GM19043 (cell line): ENCODE measurements around the gene PLCD4.

Experiments
- ATAC-seq: cut with Tn5 transposase; IDR thresholded peaks from one replicate; pipeline ENCODE4 v1.9.1; 2021; ENCODE audit warnings: low read depth; ENCODE audit not compliant: unreplicated experiment

PLCD4 gene

GRCh38 chr2:218607436-218608115, at the start of gene PLCD4:
TSS of gene PLCD4 (plus strand) at chr2:218607899. CDS start at chr2:218615740, 7,841 bp downstream.
- no peak for ATAC-seq

GRCh38 chr2:218557941-218558340, 49.8 kb upstream of the PLCD4 start:
- no peak for ATAC-seq

GRCh38 chr2:218558986-218559385, 48.7 kb upstream of the PLCD4 start:
- ATAC-seq: no peak

DNA sequence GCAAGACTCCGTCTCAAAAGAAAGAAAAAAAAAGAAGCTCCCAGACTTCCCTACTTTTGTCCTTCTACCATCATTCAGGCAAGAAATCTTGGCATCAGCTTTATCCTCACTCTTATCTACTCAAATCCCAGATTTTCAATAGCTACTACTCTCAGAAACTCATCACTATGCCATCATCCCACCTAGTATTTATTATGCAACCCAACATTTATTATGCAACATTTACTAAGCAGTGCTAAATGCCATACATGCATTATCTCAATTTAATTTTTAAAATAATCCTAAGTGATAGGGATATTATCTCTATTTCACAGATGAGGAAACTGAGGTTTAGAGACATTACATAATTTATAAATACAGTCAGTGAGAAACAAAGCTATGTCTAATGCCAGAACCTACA, 43.6 kb upstream of the PLCD4 start:
- ATAC-seq: no peak

DNA sequence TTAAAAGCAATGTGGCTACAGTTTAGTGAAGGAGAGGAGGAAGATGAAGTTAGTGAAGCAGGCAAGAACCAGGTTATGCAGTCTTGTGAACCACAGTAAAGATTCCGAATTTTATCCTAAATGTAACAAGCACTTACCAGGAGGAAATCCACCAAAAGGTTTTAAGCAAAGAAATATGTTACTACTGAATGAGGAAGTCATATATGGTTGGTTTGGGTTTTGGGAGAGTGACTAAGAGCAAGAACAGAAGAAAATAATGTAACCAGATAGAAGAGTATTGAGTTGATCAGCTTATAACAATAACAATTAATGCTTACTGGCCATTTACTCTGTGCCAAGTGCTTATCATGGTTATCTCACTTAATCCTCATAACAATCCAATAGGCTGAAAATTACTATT, 41.4 kb upstream of the PLCD4 start:
- no peak for ATAC-seq

DNA sequence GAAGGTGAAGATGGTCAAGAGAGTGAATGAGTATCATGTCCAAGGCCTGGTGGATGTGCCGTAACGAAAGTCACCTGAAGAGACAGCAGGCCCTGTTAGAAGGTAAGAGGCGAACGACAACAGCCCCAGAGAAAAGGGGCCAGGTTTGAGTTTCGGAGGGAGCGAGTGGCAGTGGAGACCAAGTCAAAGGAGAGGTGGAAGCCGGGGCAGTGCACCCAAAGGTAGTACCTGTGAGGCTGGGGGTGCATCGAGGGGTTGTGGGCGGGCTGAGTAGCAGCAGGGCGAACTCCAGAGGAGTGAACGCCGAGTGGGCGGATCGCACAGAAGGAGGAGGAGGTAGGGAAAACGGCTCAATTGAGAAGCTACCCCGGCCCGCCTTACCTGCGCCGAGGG, 39.9 kb upstream of the PLCD4 start:
- peak; percentile 29 for ATAC-seq

GRCh38 chr2:218568190-218569037, 39.3 kb upstream of the PLCD4 start, which contains the start of the genes CNOT9 and USP37:
TSS of gene CNOT9 (plus strand) at chr2:218568839. CDS start at chr2:218568955, 116 bp downstream.
TSS of gene USP37 (minus strand) at chr2:218568351. CDS start at chr2:218558653, 9,698 bp downstream.
- peak; percentile 74 for ATAC-seq

GRCh38 chr2:218569038-218569431, 38.7 kb upstream of the PLCD4 start:
- peak; percentile 12 for ATAC-seq

- ATAC-seq: no peak
Observed at GRCh38 chr2:218569661-218570500, 37.8 kb upstream of the PLCD4 start.

- ATAC-seq: no peak
Observed at GRCh38 chr2:218570850-218571249, 36.8 kb upstream of the PLCD4 start.

DNA sequence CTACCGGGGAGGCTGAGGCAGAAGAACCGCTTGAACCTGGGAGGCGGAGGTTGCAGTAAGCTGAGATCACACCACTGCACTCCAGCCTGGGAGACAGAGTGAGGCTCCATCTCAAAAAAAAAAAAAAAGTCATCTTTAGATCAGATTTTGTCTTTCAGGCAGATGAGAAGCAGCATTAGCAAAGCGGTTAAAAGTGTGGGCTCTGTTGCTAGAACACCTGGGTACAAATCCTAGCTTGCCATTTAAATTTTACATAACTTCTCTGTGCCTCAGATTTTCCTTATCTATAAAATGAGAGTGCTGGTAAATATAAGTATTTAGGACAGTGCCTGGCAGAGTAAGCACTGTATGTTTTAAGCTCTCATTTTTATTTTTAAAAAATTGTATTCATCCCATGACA, 30.8 kb upstream of the PLCD4 start:
- ATAC-seq: no peak

- ATAC-seq: no peak
Observed at GRCh38 chr2:218577482-218578220, 30.0 kb upstream of the PLCD4 start.

DNA sequence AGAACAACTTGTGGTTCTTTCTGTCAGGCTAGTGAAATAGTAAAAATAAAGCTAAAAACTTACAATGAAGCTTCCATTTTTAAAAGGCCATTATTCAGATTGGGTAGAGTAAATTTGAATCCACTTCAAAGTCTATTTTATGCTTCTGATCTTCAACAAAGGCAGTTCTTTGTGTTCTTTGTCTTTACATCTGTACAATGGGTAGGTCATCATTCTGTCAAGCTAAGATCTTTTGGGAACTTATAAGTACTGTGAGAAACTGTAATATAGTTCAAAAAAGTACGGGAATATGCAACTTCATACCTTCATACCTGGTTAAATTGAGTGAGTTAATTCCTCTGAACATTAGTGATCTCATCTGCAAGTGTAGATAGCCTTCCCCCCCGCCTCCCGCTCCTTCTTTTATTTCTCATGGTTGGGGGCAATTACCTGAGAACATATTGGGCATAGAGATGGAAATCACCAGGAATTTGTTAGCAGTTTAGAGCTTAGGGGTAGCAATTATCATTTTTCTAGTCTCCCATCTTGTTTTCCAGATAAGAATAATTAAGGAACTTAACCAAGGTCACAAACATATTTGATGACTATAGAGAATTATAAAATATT, 29.3 kb upstream of the PLCD4 start:
- ATAC-seq: no peak

- no peak for ATAC-seq
Observed at GRCh38 chr2:218582076-218582475, 25.6 kb upstream of the PLCD4 start.

DNA sequence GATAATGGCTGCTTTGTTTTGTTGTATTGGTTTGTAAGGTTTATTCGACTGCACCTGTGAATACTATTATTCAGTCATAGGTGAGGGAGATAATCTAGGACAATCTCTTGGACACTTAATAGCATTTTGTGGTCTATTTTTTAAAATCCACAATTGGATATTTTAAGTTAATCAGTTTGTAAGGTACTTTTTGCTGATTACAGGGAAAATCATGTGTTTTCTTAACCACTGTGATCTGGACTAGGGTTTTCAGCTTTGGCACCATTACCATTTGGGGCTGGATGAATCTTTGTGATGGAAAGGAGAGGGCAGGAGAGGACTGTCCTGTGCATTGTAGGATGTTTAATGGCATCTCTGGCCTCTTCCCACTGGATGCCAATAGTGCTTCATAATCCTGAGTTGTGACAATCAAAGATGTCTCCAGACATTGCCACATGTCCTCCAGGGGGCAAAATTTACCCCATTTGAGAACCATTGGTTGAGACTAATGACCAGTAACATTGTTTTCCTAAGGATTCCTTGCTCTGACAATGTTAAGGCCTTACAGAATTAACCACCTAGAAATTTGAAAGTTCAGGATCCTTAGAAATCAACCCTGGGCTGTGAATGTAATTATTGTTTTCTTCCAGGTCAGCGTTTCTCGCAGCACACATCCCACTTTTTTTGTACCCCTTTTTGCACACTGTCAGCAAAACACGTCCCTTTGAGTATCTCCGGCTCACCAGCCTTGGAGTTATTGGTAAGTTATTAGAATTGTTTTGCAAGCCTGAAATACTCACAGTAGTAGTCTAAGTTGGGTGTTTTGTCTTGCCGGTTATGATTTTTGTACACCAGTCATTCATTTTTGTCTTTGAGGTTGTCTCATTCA, 23.5 kb upstream of the PLCD4 start:
- no peak for ATAC-seq

- ATAC-seq: no peak
Observed at GRCh38 chr2:218585541-218585940, 22.2 kb upstream of the PLCD4 start.

DNA sequence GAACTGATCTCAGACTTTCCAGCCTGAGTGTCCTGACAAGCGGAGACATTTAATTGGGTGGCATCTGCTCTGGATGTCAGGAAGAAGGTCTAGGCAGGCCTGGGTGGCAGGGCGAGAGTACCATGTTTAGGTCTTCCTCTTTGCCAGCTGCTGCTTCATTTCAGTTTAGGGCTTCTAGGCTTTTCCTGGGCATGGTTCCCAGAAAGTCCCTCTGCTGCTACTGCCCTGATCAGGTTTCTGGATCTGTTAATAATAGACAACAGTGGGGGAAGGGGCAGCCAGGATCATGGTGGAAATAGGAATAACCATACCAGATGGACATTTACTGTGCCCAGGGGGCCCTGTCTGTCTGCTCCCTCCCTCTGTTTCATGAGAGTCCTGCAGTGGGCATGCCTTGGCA, 2.3 kb upstream of the PLCD4 start:
- ATAC-seq: no peak

DNA sequence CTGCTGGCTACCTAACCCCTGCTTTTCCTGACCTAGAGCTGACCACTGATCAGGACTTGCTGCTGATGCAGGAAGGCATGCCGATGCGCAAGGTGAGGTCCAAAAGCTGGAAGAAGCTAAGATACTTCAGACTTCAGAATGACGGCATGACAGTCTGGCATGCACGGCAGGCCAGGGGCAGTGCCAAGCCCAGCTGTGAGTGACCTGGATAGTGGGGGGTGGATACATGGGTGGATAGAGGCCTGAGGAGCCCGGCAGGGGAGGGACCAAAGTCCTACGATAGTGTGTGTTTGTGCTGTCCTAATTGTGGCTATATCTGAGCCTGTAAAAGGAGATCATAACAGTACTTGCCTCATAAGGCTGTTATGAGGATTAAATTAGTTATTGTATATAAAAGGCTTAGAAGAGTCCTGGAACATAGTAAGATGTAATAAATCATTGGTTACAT, 8.2 kb downstream of the PLCD4 start:
- no peak for ATAC-seq
